ENCODE results near the gene LBR. TPM values are rescaled to one million over a fixed set of nuclear protein-coding genes. Genes with fewer than 3 reads are reported as not detected.

Gene LBR
- total and polyA plus RNA-seq, 2 experiments from 2014 or later = 50.6 to 91.3 TPM

- Histone ChIP-seq H4K20me1 (replicated peaks; ENCODE audit: insufficient read depth) (peaks cover 54% of the 10 kb centered on the region), H3K36me3 (ENCODE audit: insufficient read depth) (peaks cover 4% of the 10 kb centered on the region; the same call in 1 of the 2 replicates), H3K4me2 (no peak overlapping the region), H3F3A (replicated peaks; ENCODE audit: low read depth) (0 out of 2 replicates have a peak, but pooled peaks cover 5% of the 10 kb centered on the region), H3K27ac (ENCODE audit: low read depth) (0 out of 2 replicates have a peak overlapping the region, but pooled peaks have one; percentile 24), H3K27me3 (ENCODE audit: insufficient read depth) (peaks cover 15% of the 10 kb centered on the region), H3K4me1 (ENCODE audit: insufficient read depth) (peaks cover 30% of the 10 kb centered on the region), H2AFZ (no peak overlapping the region), H3K9me2 (ENCODE audit: insufficient read depth) (no peaks in the 10 kb centered on the region), H3K79me2 (replicated peaks; ENCODE audit: insufficient read depth) (peaks cover 79% of the 10 kb centered on the region), H3K4me3 (no peak overlapping the region)
- H3K36me3 Mint-ChIP-seq (ENCODE audit: low read depth) = peaks cover 21% of the 10 kb centered on the region
- H3K27ac Mint-ChIP-seq = no peak overlapping the region
- ATAC-seq = no peak
- DNase-seq (ENCODE audit: low spot score) = no peak
- no peak overlapping the region for H3K4me3 Mint-ChIP-seq
- no peaks in the 10 kb centered on the region for H3K9me3 Mint-ChIP-seq
- H3K4me1 Mint-ChIP-seq = peaks cover 43% of the 10 kb centered on the region
- TF ChIP-seq POLR2AphosphoS5 (IDR thresholded peaks at IDR 0.05; ENCODE audit: low read depth) = no peak
- no peak for TF ChIP-seq JUNB (IDR thresholded peaks at IDR 0.05; ENCODE audit: unreplicated experiment)
- TF ChIP-seq ETS1 (IDR thresholded peaks at IDR 0.05) = no peak
- no peak for TF ChIP-seq CREB1 (CRISPR knock-in tag; IDR thresholded peaks at IDR 0.05; ENCODE audit: low read depth)
- TF ChIP-seq REST (IDR thresholded peaks at IDR 0.05; ENCODE audit: unreplicated experiment) = no peak
- no peak for TF ChIP-seq EZH2phosphoT487 (IDR thresholded peaks at IDR 0.05; ENCODE audit: unreplicated experiment)
- TF ChIP-seq NANOG (IDR thresholded peaks at IDR 0.05; ENCODE audit: borderline replicate concordance) = no peak
- no peak for TF ChIP-seq ZNF331 (CRISPR knock-in tag; IDR thresholded peaks at IDR 0.05; ENCODE audit: low read depth)
- no peak for TF ChIP-seq STAT1 (IDR thresholded peaks at IDR 0.05; ENCODE audit: unreplicated experiment)
- TF ChIP-seq ZNF114 (CRISPR knock-in tag; IDR thresholded peaks at IDR 0.05) = no peak
- TF ChIP-seq, protein P1, sequence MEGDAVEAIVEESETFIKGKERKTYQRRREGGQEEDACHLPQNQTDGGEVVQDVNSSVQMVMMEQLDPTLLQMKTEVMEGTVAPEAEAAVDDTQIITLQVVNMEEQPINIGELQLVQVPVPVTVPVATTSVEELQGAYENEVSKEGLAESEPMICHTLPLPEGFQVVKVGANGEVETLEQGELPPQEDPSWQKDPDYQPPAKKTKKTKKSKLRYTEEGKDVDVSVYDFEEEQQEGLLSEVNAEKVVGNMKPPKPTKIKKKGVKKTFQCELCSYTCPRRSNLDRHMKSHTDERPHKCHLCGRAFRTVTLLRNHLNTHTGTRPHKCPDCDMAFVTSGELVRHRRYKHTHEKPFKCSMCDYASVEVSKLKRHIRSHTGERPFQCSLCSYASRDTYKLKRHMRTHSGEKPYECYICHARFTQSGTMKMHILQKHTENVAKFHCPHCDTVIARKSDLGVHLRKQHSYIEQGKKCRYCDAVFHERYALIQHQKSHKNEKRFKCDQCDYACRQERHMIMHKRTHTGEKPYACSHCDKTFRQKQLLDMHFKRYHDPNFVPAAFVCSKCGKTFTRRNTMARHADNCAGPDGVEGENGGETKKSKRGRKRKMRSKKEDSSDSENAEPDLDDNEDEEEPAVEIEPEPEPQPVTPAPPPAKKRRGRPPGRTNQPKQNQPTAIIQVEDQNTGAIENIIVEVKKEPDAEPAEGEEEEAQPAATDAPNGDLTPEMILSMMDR (conservative IDR thresholded peaks at IDR 0.05; ENCODE audit: low read depth in 2 of 2) = no peak
- TF ChIP-seq ZNF462 (CRISPR knock-in tag; IDR thresholded peaks at IDR 0.05) = no peak
- TF ChIP-seq EZH2 (IDR thresholded peaks at IDR 0.05; ENCODE audit: low read depth, unreplicated experiment) = no peak
- H3K27me3 Mint-ChIP-seq (ENCODE audit: insufficient read depth, low read depth, poor library complexity) = peaks cover 15% of the 10 kb centered on the region
These were observed 5.7 kb downstream of the LBR start for GRCh38 chr1:225422031-225422605.

All from GM23338 (cell line).